OCI-LY3 (cell line): Measurements from ENCODE around the gene EFNA5.

ENCODE experiments used
- H2AFZ ChIP-seq: fragments of 200-600, 300-600 bp; shearing (Covaris generic); 2 replicates; pipeline ENCODE4 v1.6.0; 2014; ENCODE audit warnings: antibody characterized with exemption, low read depth, low read length
- H3K27ac ChIP-seq: fragments of 200-600, 300-600 bp; sonication (generic); 2 replicates; pipeline ENCODE4 v1.5.1; 2014; ENCODE audit warnings: mild to moderate bottlenecking, low read length, moderate library complexity, mixed read lengths
- H3K27me3 ChIP-seq: fragments of 200-600, 300-600 bp; sonication (generic); 2 replicates; pipeline ENCODE4 v1.6.1; 2014; ENCODE audit warnings: low read depth, low read length, mixed read lengths
- H3K36me3 ChIP-seq: fragments of 200-600, 300-600 bp; sonication (generic); replicated peaks from 2 replicates; pipeline ENCODE3; 2014; ENCODE audit warnings: low read depth, low read length, mixed read lengths
- H3K4me1 ChIP-seq: fragments of 300-600, 200-600 bp; sonication (generic); 2 replicates; pipeline ENCODE4 v1.6.1; 2014; ENCODE audit warnings: low read length, mixed read lengths
- H3K4me2 ChIP-seq: fragments of 200-600, 300-600 bp; sonication (generic); 2 replicates; pipeline ENCODE4 v1.6.1; 2014; ENCODE audit warnings: low read length, mixed read lengths
- H3K4me3 ChIP-seq: fragments of 300-600, 200-600 bp; sonication (generic); 2 replicates; pipeline ENCODE4 v1.5.1; 2014; ENCODE audit warnings: antibody characterized with exemption, mild to moderate bottlenecking, low read length, moderate library complexity
- H3K79me2 ChIP-seq: fragments of 300-600, 200-600 bp; shearing (Covaris generic); 2 replicates; pipeline ENCODE4 v1.6.1; 2014; ENCODE audit warnings: mild to moderate bottlenecking, low read length, mixed read lengths
- H3K9ac ChIP-seq: fragments of 300-600, 200-600 bp; shearing (Covaris generic); 2 replicates; pipeline ENCODE4 v1.6.0; 2014; ENCODE audit warnings: mild to moderate bottlenecking, low read length, moderate library complexity
- H3K9me3 ChIP-seq: fragments of 200-600, 300-600 bp; shearing (Covaris generic); 2 replicates; pipeline ENCODE4 v1.6.1; 2014; ENCODE audit warnings: low read length, mixed read lengths; ENCODE audit not compliant: insufficient read depth
- H4K20me1 ChIP-seq: fragments of 200-600, 300-600 bp; sonication (generic); 2 replicates; pipeline ENCODE4 v1.6.1; 2016; ENCODE audit warnings: low read length, mixed read lengths; ENCODE audit not compliant: insufficient read depth
- EZH2phosphoT487 ChIP-seq: fragments of 200-600 bp; shearing (Covaris generic); IDR thresholded peaks from 2 replicates; pipeline ENCODE4 v1.6.1; 2018; ENCODE audit warnings: antibody characterized with exemption, mixed run types, low read depth
- TF ChIP-seq, protein P1 (sequence below): fragments of 200-600, 300-600 bp; sonication (generic); IDR thresholded peaks from 2 replicates; pipeline ENCODE4 v1.5.1; 2014; ENCODE audit warnings: antibody characterized with exemption, low read length, low read depth

EFNA5 gene

DNA sequence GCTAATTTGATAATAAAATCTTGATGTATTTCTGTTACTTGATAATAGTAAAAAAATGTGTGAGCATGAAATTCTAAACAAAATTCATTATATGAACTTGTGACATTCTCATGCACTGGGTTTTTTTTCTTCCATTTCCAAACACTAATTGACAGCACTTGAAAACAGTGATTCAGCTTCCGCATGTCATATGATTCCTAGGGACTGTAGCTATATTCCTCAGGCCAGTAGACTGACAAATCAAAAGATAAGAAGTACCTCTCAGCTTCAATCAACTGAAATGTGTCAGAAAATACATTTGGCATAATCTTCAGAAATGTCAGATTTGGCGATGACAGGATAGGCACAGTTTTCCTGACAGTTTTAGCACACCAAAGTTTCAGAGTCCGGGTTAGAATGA lies 52.5 kb downstream of the EFNA5 start:
- TF ChIP-seq, protein P1, sequence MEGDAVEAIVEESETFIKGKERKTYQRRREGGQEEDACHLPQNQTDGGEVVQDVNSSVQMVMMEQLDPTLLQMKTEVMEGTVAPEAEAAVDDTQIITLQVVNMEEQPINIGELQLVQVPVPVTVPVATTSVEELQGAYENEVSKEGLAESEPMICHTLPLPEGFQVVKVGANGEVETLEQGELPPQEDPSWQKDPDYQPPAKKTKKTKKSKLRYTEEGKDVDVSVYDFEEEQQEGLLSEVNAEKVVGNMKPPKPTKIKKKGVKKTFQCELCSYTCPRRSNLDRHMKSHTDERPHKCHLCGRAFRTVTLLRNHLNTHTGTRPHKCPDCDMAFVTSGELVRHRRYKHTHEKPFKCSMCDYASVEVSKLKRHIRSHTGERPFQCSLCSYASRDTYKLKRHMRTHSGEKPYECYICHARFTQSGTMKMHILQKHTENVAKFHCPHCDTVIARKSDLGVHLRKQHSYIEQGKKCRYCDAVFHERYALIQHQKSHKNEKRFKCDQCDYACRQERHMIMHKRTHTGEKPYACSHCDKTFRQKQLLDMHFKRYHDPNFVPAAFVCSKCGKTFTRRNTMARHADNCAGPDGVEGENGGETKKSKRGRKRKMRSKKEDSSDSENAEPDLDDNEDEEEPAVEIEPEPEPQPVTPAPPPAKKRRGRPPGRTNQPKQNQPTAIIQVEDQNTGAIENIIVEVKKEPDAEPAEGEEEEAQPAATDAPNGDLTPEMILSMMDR: no peak
- TF ChIP-seq EZH2phosphoT487: no peak
- no peaks in the 10 kb centered on the region for H3K27me3 ChIP-seq
- H3K4me3 ChIP-seq: no peak overlapping the region
- H4K20me1 ChIP-seq: no peaks in the 10 kb centered on the region
- H3K4me1 ChIP-seq: peaks cover 2% of the 10 kb centered on the region; the same call in 1 of the 2 replicates
- H2AFZ ChIP-seq: no peak overlapping the region
- H3K27ac ChIP-seq: no peak overlapping the region
- no peaks in the 10 kb centered on the region for H3K79me2 ChIP-seq
- H3K9ac ChIP-seq: no peak overlapping the region
- H3K4me2 ChIP-seq: no peak overlapping the region
- H3K9me3 ChIP-seq: no peaks in the 10 kb centered on the region
- H3K36me3 ChIP-seq: no peaks in the 10 kb centered on the region

- H3K9ac ChIP-seq: no peak overlapping the region
- H3K27me3 ChIP-seq: no peaks in the 10 kb centered on the region
- H3K36me3 ChIP-seq: no peaks in the 10 kb centered on the region
- H2AFZ ChIP-seq: no peak overlapping the region
- no peak overlapping the region for H3K4me3 ChIP-seq
- H3K79me2 ChIP-seq: no peaks in the 10 kb centered on the region
- H3K4me2 ChIP-seq: no peak overlapping the region
- TF ChIP-seq, protein P1: no peak
- no peak for TF ChIP-seq EZH2phosphoT487
- H4K20me1 ChIP-seq: no peaks in the 10 kb centered on the region
- H3K4me1 ChIP-seq: no peaks in the 10 kb centered on the region
- H3K27ac ChIP-seq: no peak overlapping the region
- H3K9me3 ChIP-seq: no peaks in the 10 kb centered on the region
These were observed 53.7 kb downstream of the EFNA5 start for GRCh38 chr5:107617052-107617451.

DNA sequence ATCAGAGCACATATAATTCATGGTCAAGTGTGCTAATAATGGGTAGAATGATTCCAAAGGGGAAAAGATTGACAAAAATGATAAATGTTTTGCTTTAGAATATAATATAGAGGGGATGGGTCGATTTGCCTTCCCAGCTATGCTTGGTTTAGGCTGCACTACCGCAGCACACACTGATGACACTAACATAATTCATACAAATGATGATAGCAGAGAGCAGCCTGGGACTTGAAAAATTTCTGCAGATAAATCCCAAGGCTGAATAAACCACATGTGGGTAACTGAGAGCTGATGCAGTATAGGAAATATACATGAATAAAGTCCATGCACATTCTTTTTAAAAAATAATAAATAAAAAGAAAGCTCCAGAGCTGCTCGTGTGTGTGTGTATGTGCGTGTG lies 54.5 kb downstream of the EFNA5 start:
- H3K9me3 ChIP-seq: no peaks in the 10 kb centered on the region
- TF ChIP-seq EZH2phosphoT487: no peak
- TF ChIP-seq, protein P1: no peak
- no peaks in the 10 kb centered on the region for H3K4me1 ChIP-seq

GRCh38 chr5:107615299-107615817 lies 55.4 kb downstream of the EFNA5 start:
- H3K4me2 ChIP-seq: no peak overlapping the region

More for the DNA sequence above, 54.5 kb downstream of the EFNA5 start:
- no peak overlapping the region for H2AFZ ChIP-seq
- H3K4me3 ChIP-seq: no peak overlapping the region
- H3K27ac ChIP-seq: no peak overlapping the region
- no peaks in the 10 kb centered on the region for H3K79me2 ChIP-seq
- H3K27me3 ChIP-seq: no peaks in the 10 kb centered on the region
- no peak overlapping the region for H3K9ac ChIP-seq
- H3K36me3 ChIP-seq: no peaks in the 10 kb centered on the region
- no peaks in the 10 kb centered on the region for H4K20me1 ChIP-seq
- H3K4me2 ChIP-seq: no peak overlapping the region

More at GRCh38 chr5:107615299-107615817, 55.4 kb downstream of the EFNA5 start:
- H2AFZ ChIP-seq: no peak overlapping the region
- H3K4me1 ChIP-seq: no peaks in the 10 kb centered on the region
- TF ChIP-seq, protein P1: no peak
- TF ChIP-seq EZH2phosphoT487: no peak
- no peaks in the 10 kb centered on the region for H3K79me2 ChIP-seq
- no peak overlapping the region for H3K9ac ChIP-seq
- no peak overlapping the region for H3K4me3 ChIP-seq
- no peaks in the 10 kb centered on the region for H3K27me3 ChIP-seq
- H3K27ac ChIP-seq: no peak overlapping the region
- no peaks in the 10 kb centered on the region for H3K36me3 ChIP-seq
- H3K9me3 ChIP-seq: no peaks in the 10 kb centered on the region
- H4K20me1 ChIP-seq: no peaks in the 10 kb centered on the region
